Measurements from ENCODE around the gene OAT. TPM values are rescaled to one million over a fixed set of nuclear protein-coding genes. Genes with fewer than 3 reads are reported as not detected.

Gene OAT
- total RNA-seq, 1 experiment from 2014 or later = 25.2 TPM

DNA sequence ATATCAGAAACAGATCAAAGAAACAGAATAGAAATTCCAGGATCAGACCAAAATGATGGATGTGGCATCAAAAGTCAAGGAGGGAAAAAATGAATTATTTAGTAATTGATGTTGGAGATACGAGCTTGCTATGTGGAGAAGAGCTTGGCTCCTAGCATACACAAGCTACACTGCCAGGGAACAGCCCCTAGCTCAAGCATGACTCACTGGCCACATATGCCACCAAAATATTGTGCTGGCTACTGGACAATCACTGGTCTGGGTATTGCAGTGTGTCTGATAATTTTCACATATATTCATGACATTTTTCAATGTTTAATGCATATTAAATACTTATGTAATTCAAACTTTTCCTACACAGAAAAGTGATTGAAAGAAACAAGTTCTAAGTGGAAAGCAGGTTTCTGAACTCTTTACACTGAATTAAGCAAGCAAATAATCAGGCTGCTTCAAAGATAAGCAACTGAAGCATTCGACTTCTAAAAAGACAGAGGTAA, 59.3 kb downstream of the OAT start:
- no peaks in the 10 kb centered on the region for H3K9me3 ChIP-seq (ENCODE audit: low read depth, low read length, poor library complexity, severe bottlenecking)
- BruUV-seq (replicated peaks) = no TSS peak
- TF ChIP-seq EZH2 (IDR thresholded peaks at IDR 0.05; ENCODE audit: borderline replicate concordance, low read depth, low read length, poor library complexity, severe bottlenecking) = no peak
- TF ChIP-seq, protein P1, sequence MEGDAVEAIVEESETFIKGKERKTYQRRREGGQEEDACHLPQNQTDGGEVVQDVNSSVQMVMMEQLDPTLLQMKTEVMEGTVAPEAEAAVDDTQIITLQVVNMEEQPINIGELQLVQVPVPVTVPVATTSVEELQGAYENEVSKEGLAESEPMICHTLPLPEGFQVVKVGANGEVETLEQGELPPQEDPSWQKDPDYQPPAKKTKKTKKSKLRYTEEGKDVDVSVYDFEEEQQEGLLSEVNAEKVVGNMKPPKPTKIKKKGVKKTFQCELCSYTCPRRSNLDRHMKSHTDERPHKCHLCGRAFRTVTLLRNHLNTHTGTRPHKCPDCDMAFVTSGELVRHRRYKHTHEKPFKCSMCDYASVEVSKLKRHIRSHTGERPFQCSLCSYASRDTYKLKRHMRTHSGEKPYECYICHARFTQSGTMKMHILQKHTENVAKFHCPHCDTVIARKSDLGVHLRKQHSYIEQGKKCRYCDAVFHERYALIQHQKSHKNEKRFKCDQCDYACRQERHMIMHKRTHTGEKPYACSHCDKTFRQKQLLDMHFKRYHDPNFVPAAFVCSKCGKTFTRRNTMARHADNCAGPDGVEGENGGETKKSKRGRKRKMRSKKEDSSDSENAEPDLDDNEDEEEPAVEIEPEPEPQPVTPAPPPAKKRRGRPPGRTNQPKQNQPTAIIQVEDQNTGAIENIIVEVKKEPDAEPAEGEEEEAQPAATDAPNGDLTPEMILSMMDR (conservative IDR thresholded peaks at IDR 0.05; ENCODE audit: low read depth, low read length) = no peak
- POLR2A ChIA-PET (ENCODE audit: low non-redundant PET) = no interaction called here
- intact Hi-C loops (cut with micrococcal nuclease; ENCODE audit: unreplicated experiment) = no loop called here
- H3K36me3 ChIP-seq (ENCODE audit: insufficient read depth, low read length, poor library complexity, severe bottlenecking) = no peaks in the 10 kb centered on the region
- H3K4me3 ChIP-seq (ENCODE audit: low read depth, low read length, poor library complexity, severe bottlenecking) = no peak overlapping the region
- H3K27ac ChIP-seq (ENCODE audit: low read depth, low read length, poor library complexity, severe bottlenecking) = no peak overlapping the region
- peaks cover 8% of the 10 kb centered on the region for H3K4me1 ChIP-seq (ENCODE audit: insufficient read depth, low read length, poor library complexity, severe bottlenecking)
- peaks cover 5% of the 10 kb centered on the region for H3K27me3 ChIP-seq (replicated peaks; ENCODE audit: insufficient read depth, low read depth, low read length, poor library complexity)
- no peak for DNase-seq (ENCODE audit: low spot score)
- CTCF ChIA-PET = no interaction called here

GRCh38 chr10:124357561-124357885, 61.2 kb downstream of the OAT start:
- Histone ChIP-seq H3K27me3 (replicated peaks; ENCODE audit: insufficient read depth, low read depth, low read length, poor library complexity) (peaks cover 4% of the 10 kb centered on the region), H3K9me3 (ENCODE audit: low read depth, low read length, poor library complexity, severe bottlenecking) (no peaks in the 10 kb centered on the region), H3K27ac (ENCODE audit: low read depth, low read length, poor library complexity, severe bottlenecking) (no peak overlapping the region), H3K36me3 (ENCODE audit: insufficient read depth, low read length, poor library complexity, severe bottlenecking) (no peaks in the 10 kb centered on the region), H3K4me3 (ENCODE audit: low read depth, low read length, poor library complexity, severe bottlenecking) (no peak overlapping the region), H3K4me1 (ENCODE audit: insufficient read depth, low read length, poor library complexity, severe bottlenecking) (peaks cover 18% of the 10 kb centered on the region)
- intact Hi-C loops (cut with micrococcal nuclease; ENCODE audit: unreplicated experiment) = no loop called here
- ChIA-PET CTCF (no interaction called here), POLR2A (ENCODE audit: low non-redundant PET) (no interaction called here)
- no peak for DNase-seq (ENCODE audit: low spot score)
- BruUV-seq (replicated peaks) = no TSS peak
- no peak for TF ChIP-seq EZH2 (IDR thresholded peaks at IDR 0.05; ENCODE audit: borderline replicate concordance, low read depth, low read length, poor library complexity, severe bottlenecking)
- TF ChIP-seq, protein P1 (conservative IDR thresholded peaks at IDR 0.05; ENCODE audit: low read depth, low read length) = no peak

- TF ChIP-seq EZH2 (IDR thresholded peaks at IDR 0.05; ENCODE audit: borderline replicate concordance, low read depth, low read length, poor library complexity, severe bottlenecking) = no peak
- TF ChIP-seq, protein P1 (conservative IDR thresholded peaks at IDR 0.05; ENCODE audit: low read depth, low read length) = no peak
- DNase-seq (ENCODE audit: low spot score) = no peak
- no peak overlapping the region for H3K27ac ChIP-seq (ENCODE audit: low read depth, low read length, poor library complexity, severe bottlenecking)
- H3K9me3 ChIP-seq (ENCODE audit: low read depth, low read length, poor library complexity, severe bottlenecking) = no peaks in the 10 kb centered on the region
- peaks cover 18% of the 10 kb centered on the region for H3K4me1 ChIP-seq (ENCODE audit: insufficient read depth, low read length, poor library complexity, severe bottlenecking)
- H3K27me3 ChIP-seq (replicated peaks; ENCODE audit: insufficient read depth, low read depth, low read length, poor library complexity) = no peaks in the 10 kb centered on the region
- no peak overlapping the region for H3K4me3 ChIP-seq (ENCODE audit: low read depth, low read length, poor library complexity, severe bottlenecking)
- no peaks in the 10 kb centered on the region for H3K36me3 ChIP-seq (ENCODE audit: insufficient read depth, low read length, poor library complexity, severe bottlenecking)
- intact Hi-C loops (cut with micrococcal nuclease; ENCODE audit: unreplicated experiment) = no loop called here
- ChIA-PET POLR2A (ENCODE audit: low non-redundant PET) (no interaction called here), CTCF (no interaction called here)
- BruUV-seq (replicated peaks) = no TSS peak
Measured at GRCh38 chr10:124356701-124357560, 61.8 kb downstream of the OAT start.
